Stimulated activated CD4-positive, alpha-beta T cell treated with anti-CD3 and anti-CD28 coated beads, TNF-alpha, amount 100 ng/mL, for 48 hours (primary cell): ENCODE results near the gene GPATCH8.

Experiments
- DNase-seq, 3 donors: peaks; one replicate each; pipeline ENCODE4 v3.0.0-alpha.2; 2020; ENCODE audit warnings: low read depth in 3 of 3

GPATCH8 gene

DNA sequence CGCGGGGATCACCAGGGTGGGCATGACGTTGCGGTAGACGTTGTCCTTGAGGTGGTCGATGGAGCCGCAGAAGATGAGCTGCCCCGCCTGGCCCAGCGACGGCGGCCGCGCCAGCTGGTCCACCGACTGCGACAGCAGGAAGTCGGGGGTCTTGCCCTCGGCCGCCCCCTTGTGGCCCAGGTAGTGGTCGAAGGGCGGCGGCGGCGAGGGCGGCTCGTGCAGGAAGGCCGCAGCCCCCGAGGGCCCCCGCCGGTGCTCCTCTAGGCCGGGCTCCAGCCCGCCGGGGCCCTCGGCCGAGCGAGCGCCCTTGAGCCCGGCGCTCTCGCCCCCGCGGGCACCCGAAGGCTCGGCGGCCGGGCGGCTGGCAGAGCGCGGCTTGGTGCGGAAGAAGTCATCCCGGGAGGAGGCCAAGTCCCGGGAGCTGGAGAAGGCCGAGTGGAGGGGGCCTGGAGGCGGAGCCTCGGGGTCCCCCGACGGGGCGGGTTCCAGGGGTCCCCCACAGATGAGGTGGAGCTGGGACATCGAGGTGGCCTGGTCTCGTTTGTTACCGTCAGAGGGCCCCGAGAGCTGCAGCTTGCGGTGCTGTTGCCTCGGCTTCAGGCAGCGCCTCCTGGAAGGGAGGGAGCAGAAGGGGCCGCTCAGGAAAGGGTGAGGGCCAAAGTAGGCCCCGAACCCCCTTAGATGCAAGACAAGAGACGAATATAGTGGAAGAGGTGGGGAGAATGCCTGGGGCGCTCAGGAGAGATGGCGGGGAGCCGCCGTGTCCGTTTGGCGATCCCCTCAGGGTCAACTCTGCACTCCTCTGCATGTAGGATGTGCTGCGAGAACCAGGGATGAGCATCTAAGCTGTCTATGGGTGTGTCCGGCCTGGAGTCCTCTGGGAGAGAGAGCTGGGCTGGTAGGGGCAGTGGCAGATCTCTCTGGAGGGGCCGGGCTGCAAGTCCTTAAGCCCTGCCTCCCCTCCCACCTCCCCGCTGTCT, 148.3 kb downstream of the GPATCH8 start:
- peak in 1 of 3 donors; percentile 55 for DNase-seq

DNA sequence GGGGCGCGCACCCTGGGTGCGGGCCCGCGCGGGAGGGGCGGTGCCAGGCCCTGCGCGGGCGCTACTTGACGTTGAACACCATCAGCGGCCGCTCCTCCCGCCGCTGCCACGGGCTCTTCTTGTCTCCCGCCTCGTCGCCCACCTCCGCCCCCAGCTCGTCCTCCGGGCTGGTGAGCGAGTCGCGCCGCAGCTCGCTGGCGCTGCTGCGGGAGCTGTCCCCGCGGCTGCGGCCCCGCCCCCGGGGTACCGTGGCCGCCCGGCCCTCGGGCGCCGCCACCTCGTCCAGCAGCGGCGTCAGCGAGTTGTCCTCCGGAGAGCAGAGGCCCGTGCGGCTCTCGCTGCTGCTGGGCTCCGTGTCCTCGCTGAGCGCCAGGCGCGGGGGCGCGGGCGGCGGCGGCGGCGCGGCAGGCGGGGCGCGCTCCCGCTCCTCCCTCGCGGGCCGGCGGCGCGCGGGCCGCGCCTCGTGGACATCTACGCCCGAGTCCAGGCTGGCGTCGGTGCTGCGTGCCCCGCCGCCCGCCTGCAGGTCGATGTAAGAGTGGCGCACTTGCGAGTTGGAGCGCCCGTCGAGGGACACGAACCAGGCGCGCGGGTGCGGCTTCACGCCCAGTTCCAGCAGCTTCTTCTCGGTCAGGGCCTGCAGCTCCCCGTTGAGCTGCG, 149.4 kb downstream of the GPATCH8 start:
- DNase-seq, result no peak

DNA sequence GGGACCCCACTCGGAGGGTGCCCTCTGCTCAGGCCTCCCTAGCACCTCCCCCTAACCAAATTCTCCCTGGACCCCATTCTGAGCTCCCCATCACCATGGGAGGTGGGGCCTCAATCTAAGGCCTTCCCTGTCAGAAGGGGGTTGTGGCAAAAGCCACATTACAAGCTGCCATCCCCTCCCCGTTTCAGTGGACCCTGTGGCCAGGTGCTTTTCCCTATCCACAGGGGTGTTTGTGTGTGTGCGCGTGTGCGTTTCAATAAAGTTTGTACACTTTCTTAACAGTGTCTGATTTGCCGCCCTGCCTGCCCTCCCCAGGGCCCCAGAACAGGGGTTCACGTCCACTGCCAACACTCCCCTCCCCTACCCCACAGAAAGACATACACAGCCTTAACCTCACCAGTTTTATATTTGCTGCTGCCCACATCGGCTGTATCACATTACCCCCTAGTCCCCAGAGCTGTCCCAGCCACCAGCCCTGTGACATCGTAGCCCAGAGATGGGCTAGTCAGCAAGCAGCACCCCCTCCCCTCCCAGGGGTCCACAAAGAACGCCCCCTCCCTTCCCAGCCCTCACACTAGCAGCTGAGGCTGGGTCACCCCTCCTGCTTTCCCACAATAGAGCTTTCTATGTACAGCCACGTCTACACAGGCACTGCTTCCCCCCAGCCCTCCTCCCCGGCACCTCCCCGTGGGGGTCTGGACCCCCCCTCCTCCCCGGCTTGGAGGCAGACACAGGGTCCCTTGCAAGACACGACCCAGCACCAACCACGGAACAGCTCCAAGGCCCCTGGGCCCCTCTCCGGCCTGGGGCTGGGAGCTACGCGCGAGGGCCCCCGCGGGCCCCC, 150.2 kb downstream of the GPATCH8 start:
- no peak for DNase-seq

DNA sequence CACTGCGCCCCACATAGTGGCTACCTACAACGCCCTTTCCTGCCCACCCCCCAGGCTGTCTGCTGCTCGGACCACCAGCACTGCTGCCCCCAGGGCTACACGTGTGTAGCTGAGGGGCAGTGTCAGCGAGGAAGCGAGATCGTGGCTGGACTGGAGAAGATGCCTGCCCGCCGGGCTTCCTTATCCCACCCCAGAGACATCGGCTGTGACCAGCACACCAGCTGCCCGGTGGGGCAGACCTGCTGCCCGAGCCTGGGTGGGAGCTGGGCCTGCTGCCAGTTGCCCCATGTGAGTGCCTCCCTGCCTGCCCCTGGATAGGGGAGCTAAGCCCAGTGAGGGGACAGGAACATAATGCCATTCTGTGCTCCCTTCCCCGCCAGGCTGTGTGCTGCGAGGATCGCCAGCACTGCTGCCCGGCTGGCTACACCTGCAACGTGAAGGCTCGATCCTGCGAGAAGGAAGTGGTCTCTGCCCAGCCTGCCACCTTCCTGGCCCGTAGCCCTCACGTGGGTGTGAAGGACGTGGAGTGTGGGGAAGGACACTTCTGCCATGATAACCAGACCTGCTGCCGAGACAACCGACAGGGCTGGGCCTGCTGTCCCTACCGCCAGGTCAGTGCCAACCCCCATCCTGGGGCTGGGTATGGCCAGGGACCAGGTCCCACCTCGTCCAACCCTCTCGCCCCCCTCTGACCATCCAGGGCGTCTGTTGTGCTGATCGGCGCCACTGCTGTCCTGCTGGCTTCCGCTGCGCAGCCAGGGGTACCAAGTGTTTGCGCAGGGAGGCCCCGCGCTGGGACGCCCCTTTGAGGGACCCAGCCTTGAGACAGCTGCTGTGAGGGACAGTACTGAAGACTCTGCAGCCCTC, 151.0 kb downstream of the GPATCH8 start:
- DNase-seq, result no peak

DNA sequence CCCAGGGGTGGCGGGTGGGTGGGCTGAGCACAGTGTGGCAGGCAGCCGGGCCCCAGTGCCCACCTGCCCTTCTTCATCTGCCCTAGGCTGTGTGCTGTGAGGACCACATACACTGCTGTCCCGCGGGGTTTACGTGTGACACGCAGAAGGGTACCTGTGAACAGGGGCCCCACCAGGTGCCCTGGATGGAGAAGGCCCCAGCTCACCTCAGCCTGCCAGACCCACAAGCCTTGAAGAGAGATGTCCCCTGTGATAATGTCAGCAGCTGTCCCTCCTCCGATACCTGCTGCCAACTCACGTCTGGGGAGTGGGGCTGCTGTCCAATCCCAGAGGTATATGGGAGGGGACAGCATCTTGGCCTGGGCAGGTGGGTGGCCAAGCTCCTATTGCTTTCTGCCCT, 151.7 kb downstream of the GPATCH8 start:
- no peak for DNase-seq

DNA sequence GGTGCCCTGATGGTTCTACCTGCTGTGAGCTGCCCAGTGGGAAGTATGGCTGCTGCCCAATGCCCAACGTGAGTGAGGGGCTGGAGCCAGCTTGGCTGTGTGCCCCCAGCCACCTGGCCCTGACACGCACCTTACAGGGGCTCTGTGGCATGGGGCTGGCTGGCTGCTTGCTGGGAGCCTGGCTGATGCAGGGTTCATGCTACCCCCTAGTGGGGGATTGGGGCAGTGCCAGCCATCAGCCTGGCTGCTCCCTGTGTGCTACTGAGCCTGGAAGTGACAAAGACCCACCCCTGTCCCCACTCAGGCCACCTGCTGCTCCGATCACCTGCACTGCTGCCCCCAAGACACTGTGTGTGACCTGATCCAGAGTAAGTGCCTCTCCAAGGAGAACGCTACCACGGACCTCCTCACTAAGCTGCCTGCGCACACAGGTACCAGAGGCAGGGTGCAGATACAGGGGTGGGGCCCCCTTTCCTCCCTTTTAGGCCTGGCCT, 152.4 kb downstream of the GPATCH8 start:
- peak; percentile 57 to 72 (median 58) for DNase-seq

DNA sequence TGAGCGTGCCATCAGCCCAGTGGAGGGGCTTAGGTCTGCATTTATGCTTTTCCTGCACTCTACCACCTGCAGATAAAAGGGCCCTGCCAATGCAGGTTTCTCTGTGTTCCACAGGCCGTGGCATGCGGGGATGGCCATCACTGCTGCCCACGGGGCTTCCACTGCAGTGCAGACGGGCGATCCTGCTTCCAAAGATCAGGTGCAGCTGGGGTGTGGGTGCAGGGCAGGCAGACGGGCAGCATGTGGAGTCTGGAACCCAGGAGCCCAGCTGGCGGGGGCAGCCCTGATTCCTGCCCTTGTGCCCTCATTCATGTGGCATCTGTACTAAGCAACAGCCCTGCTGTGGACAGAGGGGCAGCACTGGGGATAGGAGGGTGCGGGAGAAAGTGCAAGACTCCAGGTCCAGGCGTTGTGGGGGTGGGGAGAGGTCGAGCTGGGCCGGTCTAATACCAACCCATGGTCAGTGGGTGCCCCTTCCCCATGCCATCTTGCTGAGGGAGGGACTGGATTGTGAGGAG, 153.6 kb downstream of the GPATCH8 start:
- DNase-seq, result no peak

DNA sequence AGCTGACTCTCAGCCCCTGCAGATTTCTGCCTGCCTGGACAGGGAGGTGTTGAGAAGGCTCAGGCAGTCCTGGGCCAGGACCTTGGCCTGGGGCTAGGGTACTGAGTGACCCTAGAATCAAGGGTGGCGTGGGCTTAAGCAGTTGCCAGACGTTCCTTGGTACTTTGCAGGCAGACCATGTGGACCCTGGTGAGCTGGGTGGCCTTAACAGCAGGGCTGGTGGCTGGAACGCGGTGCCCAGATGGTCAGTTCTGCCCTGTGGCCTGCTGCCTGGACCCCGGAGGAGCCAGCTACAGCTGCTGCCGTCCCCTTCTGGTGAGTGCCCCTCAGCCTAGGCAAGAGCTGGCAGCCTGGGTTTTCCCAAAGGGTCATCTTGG, 154.2 kb downstream of the GPATCH8 start:
- no peak for DNase-seq

DNA sequence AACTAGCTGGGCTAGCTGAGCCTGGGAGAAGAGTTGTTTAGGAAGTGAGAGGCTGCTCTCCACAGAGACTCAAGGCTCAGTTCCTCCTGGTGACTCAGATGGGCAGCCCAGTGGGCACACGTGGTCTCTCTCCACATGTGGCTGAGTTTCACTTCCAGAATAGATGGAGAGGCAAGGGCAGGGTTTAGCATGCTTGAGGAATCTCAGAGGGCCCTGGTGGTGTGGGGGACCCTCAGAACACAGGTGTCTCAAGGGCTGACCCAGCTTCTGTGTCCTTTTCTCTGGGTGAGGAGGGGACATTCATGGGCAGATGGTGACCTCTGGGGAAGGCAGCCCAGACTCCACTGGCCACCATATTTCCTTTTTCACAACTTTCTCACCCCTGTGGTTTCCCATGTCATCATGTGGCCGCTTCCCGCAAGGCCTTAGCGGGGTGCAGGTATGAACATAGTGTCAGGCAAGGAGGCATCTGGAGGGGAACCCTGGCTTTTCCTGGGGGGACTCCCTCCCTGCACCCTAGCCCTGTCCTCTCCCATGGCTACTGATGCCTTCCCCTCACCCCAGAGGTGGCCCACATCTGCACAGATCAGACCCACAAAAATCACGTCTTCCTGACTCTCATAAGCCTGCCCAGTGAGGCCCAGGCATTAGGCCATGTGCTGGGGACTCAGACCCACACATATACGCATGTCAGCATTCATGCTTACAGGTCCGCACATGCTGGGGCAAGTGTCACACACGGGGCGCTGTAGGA, 154.8 kb downstream of the GPATCH8 start:
- DNase-seq, result no peak
